Heart right ventricle (tissue), 16 donors: ENCODE data around the gene NPR1. TPM values are rescaled to one million over a fixed set of nuclear protein-coding genes. Genes with fewer than 3 reads are reported as not detected.
"Not testable (repeated sequence)": the region's sequence is repeated elsewhere in the genome, so short reads cannot be mapped to it uniquely, and the experiment has no call there.

Experiments used
- ATAC-seq, 8 donors: fragments of 200-7000 bp; cut with Tn5 transposase; one replicate each; pipeline ENCODE4 v1.9.1; 2020; ENCODE audit warnings: mild to moderate bottlenecking in 8 of 8, moderate library complexity in 8 of 8, moderate number of reproducible peaks in 1 of 8
- DNase-seq, 2 donors: peaks; one replicate each; pipeline ENCODE4 v3.0.0-alpha.2; 2020
- H3K27ac ChIP-seq, 10 donors: fragments of 200-600 bp; sonication (generic) in 2 of 10; one replicate each; pipeline versions ENCODE4 v1.5.0 to v1.8.0; 2020 to 2022; ENCODE audit warnings: mild to moderate bottlenecking in 3 of 10
- H3K27me3 ChIP-seq, 7 donors: fragments of 200-600 bp; one replicate each; pipeline ENCODE4 v1.8.0; 2021 to 2022; ENCODE audit warnings: mild to moderate bottlenecking in 2 of 7
- H3K36me3 ChIP-seq, 9 donors: fragments of 200-600 bp; sonication (generic) in 1 of 9; one replicate each; pipeline versions ENCODE4 v1.5.0 to v1.8.0; 2020 to 2022; ENCODE audit warnings: mild to moderate bottlenecking in 2 of 9
- H3K4me1 ChIP-seq, 9 donors: fragments of 200-600 bp; sonication (generic) in 1 of 9; one replicate each; pipeline versions ENCODE4 v1.5.0 to v1.8.0; 2020 to 2022; ENCODE audit warnings: mild to moderate bottlenecking in 4 of 9
- H3K4me3 ChIP-seq, 10 donors: fragments of 200-600 bp; sonication (generic) in 2 of 10; one replicate each; pipeline versions ENCODE4 v1.5.0 to v1.8.0; 2020 to 2022; ENCODE audit warnings: mild to moderate bottlenecking in 7 of 10, moderate library complexity in 2 of 10
- H3K9me3 ChIP-seq, 11 donors: fragments of 200-600 bp in 10 of 11; sonication (generic) in 2 of 11; one replicate each; pipeline versions ENCODE4 v1.5.0 to v1.8.0; 2013 to 2022; ENCODE audit warnings: mild to moderate bottlenecking in 2 of 11, control low read depth in 1 of 11, moderate library complexity in 1 of 11
- CTCF ChIP-seq, 9 donors: fragments of 200-600 bp; sonication (generic) in 2 of 9; IDR thresholded peaks; one replicate each; pipeline versions ENCODE4 v1.5.0 to v1.8.0; 2021 to 2022; ENCODE audit warnings: antibody characterized with exemption in 9 of 9, mild to moderate bottlenecking in 5 of 9, moderate library complexity in 1 of 9
- WGBS, 2 donors: extraction: QIAGEN DNeasy Blood & Tissue Kit; methylation state at CpG; one replicate each; pipeline ENCODE4 v1.1.7; 2013; ENCODE audit warnings: inconsistent platforms in 1 of 2; 5-methylcytosine and 5-hydroxymethylcytosine counted together
- intact Hi-C, 10 donors: fragments of 100-400 bp; cut with DNase I; formaldehyde crosslinking; loops; one replicate each; pipeline versions ENCODE4 v1.11.1 to v1.14.2; 2022
- polyA plus RNA-seq, 2 donors: library from polyadenylated mRNA; stranded (reverse); fragments of 200-250 nt; gene quantifications; one replicate each; pipeline ENCODE4 v1.2.3, GENCODE V29; 2013
- total RNA-seq, 10 donors: library from RNA; stranded (reverse); fragmentation: NEBNext Ultra II Directional in 3 of 10; extraction: Animal tissue kit (Norgen Biotek cat#: 25700) in 3 of 10; gene quantifications; one replicate each; pipeline versions ENCODE4 v1.2.1 to v1.2.4, GENCODE V29; 2021 to 2023
- donor health status: Arrhythmogenic right ventricular cardiomyopathy.
- donor health status: ischemic (EF 13 %, LVEDD 7.1; RV severe dilation, severe dysfunction).
- donor health status: healthy with polysubstance abuse.
- donor health status: DM: no; HTN: yes; CAD: no.
- donor health status: DM: no; HTN: no; CAD: no.
- donor health status: ischemic (EF 25% LVEDD 6.9; RV normal size, moderate dysfunction).
- donor health status: ischemic (EF 25% LVEDD 5.7; RV mildly dilated, moderate dysfunction).
- donor health status: healthy.
- donor health status: DM: yes; HTN: yes; CAD: no.
- donor health status: Ischemic cardiomyopathy.
- donor health status: ischemic (EF 35%, LVEDD 5.7; RV mildly dilated, moderate dysfunction).
- donor health status: nonischemic (EF 11% LVEDD 7.7; RV severe dilation, severe dysfunction).
- donor health status: DM: yes; HTN: yes; CAD: no.
- donor health status: PGD.
- donor health status: ischemic (EF 29% LVEDD 5.4; RV normal size, mild dysfunction).
- donor health status: nonischemic (EF 23%, LVEDD 6.1; RV moderate dilation, normal function).

NPR1 gene
- total and polyA plus RNA-seq, 12 donors: 8.0 to 29.0 (median 10.9) TPM

- peak overlapping the region in 8 of 10 donors; percentile 67 to 95 (median 91) for H3K4me3 ChIP-seq
- TF ChIP-seq CTCF (IDR thresholded peaks at IDR 0.05): no peak
- DNase-seq (no peak), ATAC-seq (no peak)
- WGBS, 2 donors: 83 to 89% methylated on average over 7 of the region's 7 CpGs
- H3K36me3 ChIP-seq: peaks cover 0 to 56% (median 36%) of the 10 kb centered on the region in 9 donors
- H3K4me1 ChIP-seq: peaks cover 10 to 90% (median 69%) of the 10 kb centered on the region in 9 donors
- intact Hi-C loops: loop anchor here in 1 of 10 donors (2.0 kb wide), 1 partner anchor 35 kb away; the partner anchor contains the start of gene ILF2
- H3K9me3 ChIP-seq: no peaks in the 10 kb centered on the region
- peak overlapping the region; percentile 22 to 100 (median 100) for H3K27ac ChIP-seq
- no peaks in the 10 kb centered on the region for H3K27me3 ChIP-seq
Observed at GRCh38 chr1:153635872-153636271, 42.6 kb upstream of the NPR1 start.

- no peak for ATAC-seq
- H3K4me1 ChIP-seq: peaks cover 10 to 90% (median 70%) of the 10 kb centered on the region in 9 donors
Observed at GRCh38 chr1:153636312-153636711, 42.2 kb upstream of the NPR1 start.

GRCh38 chr1:153638261-153638660 is 40.2 kb upstream of the NPR1 start:
- Histone ChIP-seq H3K4me3 (no peak overlapping the region), H3K27ac (peak overlapping the region in 8 of 10 donors; percentile 47 to 100 (median 100)), H3K27me3 (no peaks in the 10 kb centered on the region), H3K36me3 (peaks cover 0 to 80% (median 60%) of the 10 kb centered on the region in 9 donors), H3K4me1 (peaks cover 10 to 90% (median 73%) of the 10 kb centered on the region in 9 donors), H3K9me3 (no peaks in the 10 kb centered on the region)
- DNase-seq (no peak), ATAC-seq (no peak)
- WGBS, 2 donors: 63 to 66% methylated on average over 6 of the region's 6 CpGs
- TF ChIP-seq CTCF (IDR thresholded peaks at IDR 0.05): no peak
- intact Hi-C loops: no loop called here

More at GRCh38 chr1:153636312-153636711, 42.2 kb upstream of the NPR1 start:
- DNase-seq: no peak
- Histone ChIP-seq H3K4me3 (peak overlapping the region in 2 of 10 donors; percentile 91), H3K27me3 (no peaks in the 10 kb centered on the region), H3K36me3 (peaks cover 0 to 61% (median 41%) of the 10 kb centered on the region in 9 donors), H3K9me3 (no peaks in the 10 kb centered on the region), H3K27ac (peak overlapping the region; percentile 28 to 100 (median 100))
- TF ChIP-seq CTCF (IDR thresholded peaks at IDR 0.05): no peak
- 67 to 73% methylated on average over 9 of the region's 9 CpGs for whole genome bisulfite sequencing, 2 donors
- intact Hi-C loops: no loop called here

- intact Hi-C loops: no loop called here
- peaks cover 10 to 96% (median 81%) of the 10 kb centered on the region in 9 donors for H3K4me1 ChIP-seq
- no peak for TF ChIP-seq CTCF (IDR thresholded peaks at IDR 0.05)
- no peak overlapping the region for H3K4me3 ChIP-seq
- 54 to 58% methylated on average over 3 of the region's 3 CpGs for WGBS, 2 donors
- DNase-seq: no peak
- peaks cover 0 to 90% (median 67%) of the 10 kb centered on the region in 9 donors for H3K36me3 ChIP-seq
- peak overlapping the region in 7 of 10 donors; percentile 18 to 100 (median 100) for H3K27ac ChIP-seq
- no peaks in the 10 kb centered on the region for H3K27me3 ChIP-seq
- peak; percentile 51 to 76 (median 62) for ATAC-seq
- no peaks in the 10 kb centered on the region for H3K9me3 ChIP-seq
Observed at GRCh38 chr1:153639280-153639679, 39.2 kb upstream of the NPR1 start.

- H3K9me3 ChIP-seq, DNase-seq, ATAC-seq, H3K27me3 ChIP-seq, H3K4me3 ChIP-seq, intact Hi-C loops: not testable (repeated sequence)
- H3K36me3 ChIP-seq: peaks cover 0 to 100% (median 70%) of the 10 kb centered on the region in 9 donors
- 91 to 94% methylated on average over 5 of the region's 5 CpGs for WGBS, 2 donors
- H3K4me1 ChIP-seq: peaks cover 6 to 99% (median 81%) of the 10 kb centered on the region in 9 donors
- peak overlapping the region in 6 of 10 donors; percentile 73 to 100 (median 100) for H3K27ac ChIP-seq
Observed at GRCh38 chr1:153640213-153640612, 38.3 kb upstream of the NPR1 start.
